Astrocyte of the cerebellum (primary cell): ENCODE results near the gene ADM.

Experiments
- DNase-seq: peaks from one replicate; pipeline ENCODE4 v3.0.0-alpha.2; 2011; ENCODE audit warnings: low read depth
- H3K4me3 ChIP-seq: 2 replicates; pipeline ENCODE4 v1.5.1; 2011; ENCODE audit warnings: mild to moderate bottlenecking, low read depth, low read length, moderate library complexity
- CTCF ChIP-seq: IDR thresholded peaks from 2 replicates; pipeline ENCODE4 v1.5.1; 2012; ENCODE audit warnings: low read length, low read depth, moderate library complexity, mild to moderate bottlenecking; ENCODE audit errors: missing control alignments
- in situ Hi-C: cut with HindIII; loops from 2 replicates; pipeline ENCODE4 v1.10.0; 2017; ENCODE audit warnings: low sequenced_read_pairs

ADM gene

GRCh38 chr11:10309163-10310093 is 4.6 kb downstream of the ADM start:
- in situ Hi-C loops = loop anchor here (5.0 kb wide), 1 partner anchor 83 kb away; no protein-coding TSS in a partner anchor
- DNase-seq = peak; percentile 78
- TF ChIP-seq CTCF = no peak
- H3K4me3 ChIP-seq = no peak overlapping the region

GRCh38 chr11:10310301-10310841 is 5.5 kb downstream of the ADM start:
- no peak for DNase-seq

DNA sequence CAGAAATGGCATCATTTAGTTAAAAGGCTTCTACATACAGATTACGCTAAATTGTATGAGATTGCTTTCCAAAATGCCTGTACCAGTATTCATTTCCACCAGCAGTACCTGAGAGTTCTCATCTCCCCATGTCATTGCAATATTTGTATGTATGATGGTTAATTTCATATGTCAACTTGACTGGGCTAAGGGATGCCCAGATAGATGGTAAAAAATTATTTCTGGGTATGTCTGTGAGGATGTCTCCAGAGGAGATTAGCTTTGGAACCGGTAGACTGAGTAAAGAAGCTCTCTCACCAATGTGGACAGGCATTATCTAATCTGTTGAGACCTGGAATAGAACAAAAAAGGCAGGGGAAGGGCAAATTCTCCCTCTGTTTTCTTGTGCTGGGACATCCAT is 6.9 kb downstream of the ADM start:
- TF ChIP-seq CTCF = no peak
- H3K4me3 ChIP-seq = no peak overlapping the region
- DNase-seq = no peak
- in situ Hi-C loops = loop anchor here (5.0 kb wide), 1 partner anchor 80 kb away; no protein-coding TSS in a partner anchor

More at GRCh38 chr11:10310301-10310841, 5.5 kb downstream of the ADM start:
- no peak overlapping the region for H3K4me3 ChIP-seq
- TF ChIP-seq CTCF = no peak
- in situ Hi-C loops = loop anchor here (5.0 kb wide), 1 partner anchor 82 kb away; no protein-coding TSS in a partner anchor

GRCh38 chr11:10314199-10315072 is 9.6 kb downstream of the ADM start:
- TF ChIP-seq CTCF = no peak
- in situ Hi-C loops = loop anchor here (5.0 kb wide), 1 partner anchor 78 kb away; no protein-coding TSS in a partner anchor
- no peak overlapping the region for H3K4me3 ChIP-seq
- no peak for DNase-seq

GRCh38 chr11:10315083-10315482 is 10.2 kb downstream of the ADM start:
- H3K4me3 ChIP-seq = no peak overlapping the region
- DNase-seq = no peak
- in situ Hi-C loops = no loop called here
- TF ChIP-seq CTCF = no peak
